HCT116 (cell line): ENCODE measurements around the gene AUTS2. TPM values are rescaled to one million over a fixed set of nuclear protein-coding genes. Genes with fewer than 3 reads are reported as not detected.

Source experiments
- ATAC-seq: fragments of 200-7000 bp; cut with Tn5 transposase; 2 replicates; pipeline ENCODE4 v1.9.1; 2020; ENCODE audit warnings: mild to moderate bottlenecking, moderate library complexity
- BruUV-seq: library from RNA; stranded (reverse); fragments of 400-500 nt; replicated peaks from 2 replicates; lab custom pipeline; 2021; lab: Mats Ljungman, UMichigan
- CTCF ChIA-PET: fragments of 300-600 bp; sonication (Branson Sonifier 250); formaldehyde crosslinking; loops from one replicate; lab custom pipeline; 2021; ENCODE audit warnings: antibody characterized with exemption; lab: Charles Lee
- POLR2A ChIA-PET: fragments of 300-600, 350-600 bp; sonication (Branson Sonifier 250); formaldehyde crosslinking; loops from one replicate; lab custom pipeline; 2021; ENCODE audit warnings: antibody characterized with exemption; lab: Charles Lee
- RAD21 ChIA-PET, 2 experiments: fragments of 300-600 bp; sonication (Branson Sonifier 250); formaldehyde crosslinking; loops; one replicate each; lab custom pipeline; 2023; ENCODE audit warnings: low total read pairs in 2 of 2; ENCODE audit not compliant: uncharacterized antibody in 2 of 2, unreplicated experiment in 2 of 2, low non-redundant PET in 1 of 2; lab: Charles Lee
- DNase-seq: peaks from one replicate; pipeline ENCODE4 v3.0.0-alpha.2; 2010; ENCODE audit warnings: low read depth, low spot score
- H2AFZ ChIP-seq: fragments of 200-600 bp; shearing (Covaris generic), sonication (generic); 2 replicates; pipeline ENCODE4 v1.6.1; 2017; ENCODE audit warnings: low read depth, mixed run types, mixed read lengths, antibody characterized with exemption, low read length; ENCODE audit not compliant: poor library complexity, severe bottlenecking
- H3K27ac ChIP-seq: 2 replicates; pipeline ENCODE4 v1.5.1; 2012; ENCODE audit warnings: low read depth, low read length
- H3K27me3 ChIP-seq: fragments of 200-600 bp; sonication (generic); 2 replicates; pipeline ENCODE4 v1.6.1; 2016; ENCODE audit warnings: mixed run types, low read length, mixed read lengths; ENCODE audit not compliant: insufficient read depth
- H3K36me3 ChIP-seq, 2 experiments: fragments of 200-500 bp in 1 of 2; fragments of 200-600 bp in 1 of 2; sonication (Bioruptor generic) in 1 of 2; sonication (generic) in 1 of 2; 2 replicates each; pipeline versions ENCODE4 v1.5.1 to v1.6.1; 2014 to 2016; ENCODE audit warnings: low read length in 2 of 2, inconsistent platforms in 1 of 2, mixed read lengths in 1 of 2, mixed run types in 1 of 2; ENCODE audit not compliant: insufficient read depth in 2 of 2, control insufficient read depth in 1 of 2
- H3K4me1 ChIP-seq, 2 experiments: fragments of 200-600 bp in 1 of 2; sonication (generic) in 1 of 2; 2 replicates each; pipeline versions ENCODE4 v1.5.1 to v1.6.1; 2012 to 2017; ENCODE audit warnings: low read length in 2 of 2, inconsistent platforms in 1 of 2, mild to moderate bottlenecking in 1 of 2, mixed read lengths in 1 of 2, mixed run types in 1 of 2, moderate library complexity in 1 of 2; ENCODE audit not compliant: insufficient read depth in 2 of 2, control insufficient read depth in 1 of 2
- H3K4me2 ChIP-seq: fragments of 200-600 bp; sonication (generic); 2 replicates; pipeline ENCODE4 v1.6.1; 2017; ENCODE audit warnings: mixed run types, low read length, mixed read lengths
- H3K4me3 ChIP-seq, 2 experiments: fragments of 200-600 bp in 1 of 2; sonication (generic) in 1 of 2; replicated peaks in 1 of 2; 2 replicates each; pipeline ENCODE4 v1.5.1; 2011 to 2016; ENCODE audit warnings: low read length in 2 of 2, control low read depth in 1 of 2, low read depth in 1 of 2, mild to moderate bottlenecking in 1 of 2, mixed read lengths in 1 of 2, mixed run types in 1 of 2
- H3K79me2 ChIP-seq: fragments of 200-600 bp; sonication (generic); 2 replicates; pipeline ENCODE4 v1.6.1; 2017; ENCODE audit warnings: mild to moderate bottlenecking, mixed run types, low read length, moderate library complexity, mixed read lengths; ENCODE audit not compliant: insufficient read depth
- H3K9ac ChIP-seq: fragments of 200-600 bp; sonication (generic); 2 replicates; pipeline ENCODE4 v1.6.1; 2016; ENCODE audit warnings: low read length, mixed read lengths
- H3K9me2 ChIP-seq: fragments of 200-600 bp; sonication (generic), shearing (Covaris generic); 2 replicates; pipeline ENCODE4 v1.6.1; 2017; ENCODE audit warnings: mixed run types, mild to moderate bottlenecking, moderate library complexity; ENCODE audit not compliant: insufficient read depth
- H3K9me3 ChIP-seq, 2 experiments: fragments of 200-500 bp in 1 of 2; fragments of 200-600 bp in 1 of 2; sonication (Bioruptor generic) in 1 of 2; sonication (generic) in 1 of 2; 2 replicates each; pipeline ENCODE4 v1.6.1; 2014 to 2017; ENCODE audit warnings: low read length in 2 of 2, mixed read lengths in 2 of 2, inconsistent platforms in 1 of 2, low read depth in 1 of 2, mild to moderate bottlenecking in 1 of 2, mixed run types in 1 of 2, moderate library complexity in 1 of 2; ENCODE audit not compliant: control insufficient read depth in 1 of 2, insufficient read depth in 1 of 2
- H4K20me1 ChIP-seq: fragments of 200-600 bp; sonication (generic), shearing (Covaris generic); 2 replicates; pipeline ENCODE4 v1.6.1; 2017; ENCODE audit warnings: mixed run types, mild to moderate bottlenecking, moderate library complexity; ENCODE audit not compliant: insufficient read depth
- CBX3 ChIP-seq: IDR thresholded peaks from 2 replicates; pipeline ENCODE4 v1.6.1; 2012; ENCODE audit warnings: low read depth
- CEBPB ChIP-seq: IDR thresholded peaks from 2 replicates; pipeline ENCODE4 v1.6.1; 2012; ENCODE audit warnings: low read depth
- EGR1 ChIP-seq: IDR thresholded peaks from 2 replicates; pipeline ENCODE4 v1.6.1; 2012; ENCODE audit warnings: low read depth
- EZH2 ChIP-seq: fragments of 200-600 bp; sonication (generic); IDR thresholded peaks from 2 replicates; pipeline ENCODE4 v1.6.1; 2017; ENCODE audit warnings: antibody characterized with exemption, mixed run types
- EZH2phosphoT487 ChIP-seq: fragments of 200-600 bp; IDR thresholded peaks from 2 replicates; pipeline ENCODE4 v1.6.1; 2018; ENCODE audit warnings: antibody characterized with exemption, borderline replicate concordance
- FOSL1 ChIP-seq: IDR thresholded peaks from 2 replicates; pipeline ENCODE4 v1.6.1; 2012; ENCODE audit warnings: low read depth
- JUND ChIP-seq: IDR thresholded peaks from 2 replicates; pipeline ENCODE4 v1.6.1; 2012
- MAX ChIP-seq: IDR thresholded peaks from 2 replicates; pipeline ENCODE4 v1.6.1; 2012
- POLR2A ChIP-seq: IDR thresholded peaks from 2 replicates; pipeline ENCODE4 v1.7.0; 2011; ENCODE audit warnings: borderline replicate concordance; ENCODE audit not compliant: insufficient read depth, insufficient read length; ENCODE audit errors: extremely low read depth
- POLR2AphosphoS5 ChIP-seq: IDR thresholded peaks from 2 replicates; pipeline ENCODE4 v1.6.1; 2011; ENCODE audit warnings: mild to moderate bottlenecking, low read depth, low read length, moderate library complexity
- RAD21 ChIP-seq: IDR thresholded peaks from 2 replicates; pipeline ENCODE4 v1.6.1; 2012; ENCODE audit warnings: low read depth, mild to moderate bottlenecking
- REST ChIP-seq: IDR thresholded peaks from 2 replicates; pipeline ENCODE4 v1.6.1; 2012; ENCODE audit warnings: low read depth
- SIN3A ChIP-seq: IDR thresholded peaks from 2 replicates; pipeline ENCODE4 v1.6.1; 2012; ENCODE audit warnings: low read depth
- SP1 ChIP-seq: IDR thresholded peaks from 2 replicates; pipeline ENCODE4 v1.6.1; 2012; ENCODE audit warnings: low read depth
- SRF ChIP-seq: IDR thresholded peaks from 2 replicates; pipeline ENCODE4 v1.6.1; 2012; ENCODE audit warnings: low read depth
- TCF7L2 ChIP-seq: IDR thresholded peaks from 2 replicates; pipeline ENCODE4 v1.7.0; 2011; ENCODE audit warnings: borderline replicate concordance, inconsistent platforms; ENCODE audit not compliant: insufficient read depth, insufficient read length; ENCODE audit errors: extremely low read depth
- YY1 ChIP-seq: IDR thresholded peaks from 2 replicates; pipeline ENCODE4 v1.6.1; 2011; ENCODE audit warnings: low read length, low read depth, moderate library complexity, mild to moderate bottlenecking; ENCODE audit not compliant: insufficient replicate concordance; ENCODE audit errors: extremely low read depth
- ZNF274 ChIP-seq: fragments of 200-500 bp; sonication (Bioruptor generic); IDR thresholded peaks from 2 replicates; pipeline ENCODE4 v1.6.1; 2014; ENCODE audit warnings: mild to moderate bottlenecking, low read depth, low read length, inconsistent platforms
- intact Hi-C: fragments of 100-400 bp; cut with micrococcal nuclease; formaldehyde crosslinking; loops from 2 replicates; pipeline ENCODE4 v1.10.0; 2022
- total RNA-seq: library from RNA; stranded (reverse); gene quantifications from one replicate; pipeline ENCODE4 v1.2.1, GENCODE V29; 2021; ENCODE audit not compliant: unreplicated experiment
- TF ChIP-seq, protein P1 (sequence below), 3 experiments: fragments of 200-600 bp in 1 of 3; sonication (generic) in 1 of 3; IDR thresholded peaks in 2 of 3; conservative IDR thresholded peaks in 1 of 3; 2 replicates each; pipeline ENCODE4 v1.5.1; 2012 to 2017; ENCODE audit warnings: low read depth in 2 of 3, low read length in 2 of 3, antibody characterized with exemption in 1 of 3, borderline replicate concordance in 1 of 3, control low read depth in 1 of 3, mild to moderate bottlenecking in 1 of 3, mixed read lengths in 1 of 3, mixed run types in 1 of 3, moderate library complexity in 1 of 3; ENCODE audit not compliant: insufficient read depth in 1 of 3
- TF ChIP-seq, protein P2 (sequence below): IDR thresholded peaks from 2 replicates; pipeline ENCODE4 v1.6.1; 2011; ENCODE audit warnings: mild to moderate bottlenecking, low read length, moderate library complexity; ENCODE audit not compliant: insufficient replicate concordance; ENCODE audit errors: extremely low read depth

The AUTS2 gene
- total RNA-seq, 1 experiment from 2014 or later, result 0.93 TPM

DNA sequence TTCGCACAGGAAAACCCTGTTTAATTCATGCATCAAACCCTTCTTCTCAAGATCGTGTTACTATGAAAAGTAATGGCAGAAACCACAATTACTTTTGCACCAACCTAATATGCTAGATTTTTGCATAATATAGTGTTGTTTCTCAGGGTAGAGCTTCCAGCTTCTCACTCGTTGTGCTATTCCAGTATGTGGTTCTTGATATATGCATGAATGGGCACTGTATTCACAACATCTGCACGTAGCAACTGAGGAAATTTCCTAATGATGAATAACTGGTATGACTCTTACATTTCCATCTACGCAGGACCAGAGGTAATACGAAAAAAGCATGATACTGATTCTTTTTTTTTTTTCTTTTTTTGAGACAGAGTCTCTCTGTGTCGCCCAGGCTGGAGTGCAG, 1207.1 kb downstream of the AUTS2 start:
- TF ChIP-seq POLR2A (no peak), POLR2AphosphoS5 (no peak), EGR1 (no peak), REST (no peak), MAX (no peak), FOSL1 (no peak), SIN3A (no peak), ZNF274 (no peak), EZH2 (no peak), CBX3 (no peak), TCF7L2 (no peak), EZH2phosphoT487 (no peak), SP1 (no peak), JUND (no peak), YY1 (no peak), RAD21 (no peak), CEBPB (no peak), SRF (no peak)
- TF ChIP-seq, protein P1, sequence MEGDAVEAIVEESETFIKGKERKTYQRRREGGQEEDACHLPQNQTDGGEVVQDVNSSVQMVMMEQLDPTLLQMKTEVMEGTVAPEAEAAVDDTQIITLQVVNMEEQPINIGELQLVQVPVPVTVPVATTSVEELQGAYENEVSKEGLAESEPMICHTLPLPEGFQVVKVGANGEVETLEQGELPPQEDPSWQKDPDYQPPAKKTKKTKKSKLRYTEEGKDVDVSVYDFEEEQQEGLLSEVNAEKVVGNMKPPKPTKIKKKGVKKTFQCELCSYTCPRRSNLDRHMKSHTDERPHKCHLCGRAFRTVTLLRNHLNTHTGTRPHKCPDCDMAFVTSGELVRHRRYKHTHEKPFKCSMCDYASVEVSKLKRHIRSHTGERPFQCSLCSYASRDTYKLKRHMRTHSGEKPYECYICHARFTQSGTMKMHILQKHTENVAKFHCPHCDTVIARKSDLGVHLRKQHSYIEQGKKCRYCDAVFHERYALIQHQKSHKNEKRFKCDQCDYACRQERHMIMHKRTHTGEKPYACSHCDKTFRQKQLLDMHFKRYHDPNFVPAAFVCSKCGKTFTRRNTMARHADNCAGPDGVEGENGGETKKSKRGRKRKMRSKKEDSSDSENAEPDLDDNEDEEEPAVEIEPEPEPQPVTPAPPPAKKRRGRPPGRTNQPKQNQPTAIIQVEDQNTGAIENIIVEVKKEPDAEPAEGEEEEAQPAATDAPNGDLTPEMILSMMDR (IDR thresholded peaks at IDR 0.05 in 2 of 3, conservative IDR thresholded peaks at IDR 0.05 in 1 of 3; ENCODE audit: borderline replicate concordance in 1 of 3, insufficient read depth in 1 of 3, low read depth in 2 of 3, low read length in 2 of 3), result no peak
- TF ChIP-seq, protein P2, sequence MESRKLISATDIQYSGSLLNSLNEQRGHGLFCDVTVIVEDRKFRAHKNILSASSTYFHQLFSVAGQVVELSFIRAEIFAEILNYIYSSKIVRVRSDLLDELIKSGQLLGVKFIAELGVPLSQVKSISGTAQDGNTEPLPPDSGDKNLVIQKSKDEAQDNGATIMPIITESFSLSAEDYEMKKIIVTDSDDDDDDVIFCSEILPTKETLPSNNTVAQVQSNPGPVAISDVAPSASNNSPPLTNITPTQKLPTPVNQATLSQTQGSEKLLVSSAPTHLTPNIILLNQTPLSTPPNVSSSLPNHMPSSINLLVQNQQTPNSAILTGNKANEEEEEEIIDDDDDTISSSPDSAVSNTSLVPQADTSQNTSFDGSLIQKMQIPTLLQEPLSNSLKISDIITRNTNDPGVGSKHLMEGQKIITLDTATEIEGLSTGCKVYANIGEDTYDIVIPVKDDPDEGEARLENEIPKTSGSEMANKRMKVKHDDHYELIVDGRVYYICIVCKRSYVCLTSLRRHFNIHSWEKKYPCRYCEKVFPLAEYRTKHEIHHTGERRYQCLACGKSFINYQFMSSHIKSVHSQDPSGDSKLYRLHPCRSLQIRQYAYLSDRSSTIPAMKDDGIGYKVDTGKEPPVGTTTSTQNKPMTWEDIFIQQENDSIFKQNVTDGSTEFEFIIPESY, result no peak
- Histone ChIP-seq H3K9me3 (peaks cover 4 to 5% of the 10 kb centered on the region in 2 experiments; a peak in 2 of 4 replicates), H4K20me1 (no peaks in the 10 kb centered on the region), H3K27me3 (no peaks in the 10 kb centered on the region), H3K4me1 (no peaks in the 10 kb centered on the region), H3K4me3 (no peak overlapping the region), H3K9ac (no peak overlapping the region), H2AFZ (no peak overlapping the region), H3K9me2 (no peaks in the 10 kb centered on the region), H3K36me3 (no peaks in the 10 kb centered on the region), H3K79me2 (no peaks in the 10 kb centered on the region), H3K27ac (no peak overlapping the region), H3K4me2 (no peak overlapping the region)
- ATAC-seq (no peak), DNase-seq (no peak)
- CTCF ChIA-PET, result no interaction called here
- POLR2A ChIA-PET, result no interaction called here
- RAD21 ChIA-PET, result no interaction called here
- no TSS peak for BruUV-seq
- intact Hi-C loops, result no loop called here
